NCI-H345 treated with DMSO at 0.1 percent for 48 hours (cell line): ENCODE measurements around the gene PFDN2.

Source experiments
- DNase-seq: peaks from one replicate; lab custom pipeline; 2025; ENCODE audit not compliant: unreplicated experiment; lab: John Stamatoyannopoulos, UW

The PFDN2 gene

GRCh38 chr1:161061419-161061818 lies 56.4 kb downstream of the PFDN2 start:
- no peak for DNase-seq

- DNase-seq: no peak
Observed at GRCh38 chr1:161059293-161059692, 58.5 kb downstream of the PFDN2 start.

DNA sequence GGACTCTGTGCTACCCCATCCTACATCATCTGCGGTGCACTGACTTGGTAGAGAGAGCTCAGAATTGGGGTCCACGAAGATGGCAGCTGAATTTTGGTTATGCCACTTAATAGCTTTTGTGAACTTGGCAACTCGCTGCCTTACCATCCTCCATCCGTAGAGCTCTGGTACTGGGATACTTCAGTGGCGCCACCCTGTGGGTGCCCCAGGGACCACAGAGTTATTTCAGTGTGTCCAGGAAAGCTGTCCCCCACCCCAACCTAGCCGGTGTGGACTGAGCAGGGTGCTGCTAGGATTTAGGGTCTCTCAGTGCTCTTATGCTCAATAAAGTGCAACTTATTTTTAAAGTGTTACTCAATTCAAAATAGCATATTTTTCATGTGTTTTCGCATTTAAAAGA lies 63.0 kb downstream of the PFDN2 start:
- DNase-seq: no peak

DNA sequence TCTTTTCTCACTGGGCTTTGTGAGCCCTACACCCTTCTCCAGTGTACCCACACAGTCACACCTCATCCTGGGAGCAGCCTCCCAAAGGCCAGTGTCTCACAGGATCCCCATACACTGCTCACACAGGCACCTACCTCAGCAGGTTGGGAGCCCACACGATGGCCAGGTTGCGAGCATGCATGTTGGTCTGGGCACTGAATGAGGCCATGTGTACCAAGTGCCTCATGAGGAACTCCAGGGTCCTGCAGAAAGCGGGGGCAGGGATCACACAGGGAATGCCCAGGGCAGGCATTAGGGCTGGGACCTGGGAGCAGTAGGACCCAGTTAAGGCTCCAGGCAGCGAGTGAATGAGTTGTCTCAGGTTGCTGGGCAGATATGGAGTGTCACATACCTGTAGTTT lies 63.6 kb downstream of the PFDN2 start:
- DNase-seq: no peak

DNA sequence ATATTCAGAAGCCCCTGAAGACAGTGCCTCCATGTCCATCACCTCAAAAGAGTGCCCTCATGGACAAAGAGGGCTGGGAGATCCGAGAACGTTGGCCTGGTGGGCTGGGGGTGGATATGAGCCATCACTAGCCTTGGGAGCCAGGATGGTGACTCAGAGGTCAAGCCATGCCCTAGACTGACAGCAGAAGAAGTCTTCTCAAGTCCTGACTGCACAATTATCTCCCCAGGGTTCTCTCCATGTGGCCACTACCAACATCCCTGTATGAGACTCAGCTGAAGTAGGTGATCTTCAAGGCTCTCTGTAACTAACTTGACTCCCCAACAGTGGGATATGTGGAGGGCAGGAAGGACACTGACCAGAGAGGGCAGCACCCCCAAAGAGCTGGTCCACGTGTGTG lies 64.9 kb downstream of the PFDN2 start:
- no peak for DNase-seq

DNA sequence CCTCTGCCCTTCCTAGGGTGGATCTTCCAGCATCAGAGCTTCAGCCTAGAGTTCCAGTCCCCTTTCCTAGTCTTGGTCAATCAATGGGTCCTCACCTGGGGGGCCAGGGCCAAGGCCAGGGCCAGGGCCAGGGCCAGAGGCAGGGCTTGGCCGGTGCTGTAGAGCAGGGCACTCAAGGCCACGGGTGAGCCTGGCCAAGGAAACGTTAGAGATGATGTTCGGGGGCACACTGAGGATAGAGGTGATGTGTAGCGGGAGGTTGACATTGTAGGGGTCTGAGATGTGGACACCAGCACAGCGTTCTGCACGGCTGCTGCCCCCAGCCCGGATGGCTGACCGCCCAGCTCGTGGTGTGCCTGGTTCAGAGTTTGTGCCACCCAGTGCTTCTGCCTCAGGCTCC lies 66.6 kb downstream of the PFDN2 start:
- no peak for DNase-seq
